ENCODE data around the gene CYP4F3. TPM values are rescaled to one million over a fixed set of nuclear protein-coding genes. Genes with fewer than 3 reads are reported as not detected.

Gene CYP4F3
- total RNA-seq, 2 experiments from 2014 or later = 0.10 TPM; not detected in 1

DNA sequence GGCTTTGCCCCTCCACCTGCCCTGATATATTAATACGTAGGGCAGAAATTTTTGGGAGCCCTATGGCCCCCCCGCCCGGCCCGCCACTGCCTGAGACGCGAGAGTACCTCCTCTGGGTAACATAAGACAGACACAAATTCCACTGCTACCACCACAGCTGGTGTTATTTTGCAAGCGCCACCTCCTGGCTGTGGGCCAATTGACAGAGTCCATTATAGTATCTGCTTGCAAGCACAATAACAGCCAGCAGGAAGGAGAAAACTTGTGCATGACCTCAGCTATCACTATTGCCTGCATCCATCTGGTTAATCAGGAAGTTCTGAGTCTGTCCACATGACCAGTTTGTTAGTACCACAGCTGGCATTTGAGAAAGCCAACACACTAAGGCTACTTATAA is 61.8 kb downstream of the CYP4F3 start:
- ChIA-PET CTCF (interaction anchor here (0.6 kb wide), 1 partner anchor 15 kb away, joined by 3 read pairs; no protein-coding TSS in a partner anchor), POLR2A (no interaction called here)

Other genes starting within 250 kb of the CYP4F3 start
- gene AKAP8L, start 221.9 kb upstream of the CYP4F3 start, total RNA-seq = 10 to 100 TPM; 67.1 to 68.2 TPM
- 10 to 100 TPM; 27.8 to 28.3 TPM for gene WIZ, start 190.9 kb upstream of the CYP4F3 start, total RNA-seq
- 100 to 1,000 TPM; 104 to 109 TPM for gene RASAL3, start 176.4 kb upstream of the CYP4F3 start, total RNA-seq
- not detected for gene PGLYRP2, start 161.4 kb upstream of the CYP4F3 start, total RNA-seq
- gene CYP4F22, start 132.4 kb upstream of the CYP4F3 start, total RNA-seq = 1 to 10 TPM; 1.1 to 1.2 TPM
- not detected for gene CYP4F8, start 25.7 kb upstream of the CYP4F3 start, total RNA-seq
- under 1 TPM in 1 of 2 experiments, not detected in 1; 0.25 TPM for gene CYP4F12, start 32.2 kb downstream of the CYP4F3 start, total RNA-seq
- not detected for gene OR10H2, start 87.1 kb downstream of the CYP4F3 start, total RNA-seq
- gene OR10H3, start 97.1 kb downstream of the CYP4F3 start, total RNA-seq = not detected
- not detected for gene OR10H5, start 146.8 kb downstream of the CYP4F3 start, total RNA-seq
- not detected for gene OR10H1, start 174.8 kb downstream of the CYP4F3 start, total RNA-seq

Measured in activated CD8-positive, alpha-beta memory T cell treated with anti-CD3 and anti-CD28 coated beads for 36 hours (primary cell).